NCI-H2227 (cell line): ENCODE data around the gene GPR146.

ENCODE experiments used
- DNase-seq: peaks from one replicate; lab custom pipeline; 2025; ENCODE audit not compliant: unreplicated experiment; lab: John Stamatoyannopoulos, UW

The GPR146 gene

GRCh38 chr7:1041551-1042491 lies 2.5 kb upstream of the GPR146 start:
- DNase-seq, result no peak

DNA sequence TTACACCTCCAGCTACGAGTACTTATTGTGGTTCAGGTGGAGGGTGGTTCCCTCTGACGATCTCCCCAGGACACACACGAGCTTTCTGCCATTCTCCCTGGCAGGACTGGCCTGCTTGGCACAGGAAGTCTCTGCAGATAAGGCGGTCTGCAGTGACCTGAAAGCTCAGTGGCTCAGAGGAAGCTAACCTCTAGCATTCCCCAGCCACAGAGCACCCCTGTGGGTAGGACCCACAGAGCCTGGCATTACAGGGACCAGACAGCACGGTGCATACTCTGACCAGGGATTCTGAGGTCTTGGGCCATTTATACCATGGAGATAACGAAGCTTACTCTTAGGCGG lies 1.9 kb upstream of the GPR146 start:
- DNase-seq, result no peak

- DNase-seq, result no peak
Measured at GRCh38 chr7:1043552-1044188, 676 bp upstream of the GPR146 start.

GRCh38 chr7:1045069-1046063 lies 1.0 kb downstream of the GPR146 start:
- no peak for DNase-seq

DNA sequence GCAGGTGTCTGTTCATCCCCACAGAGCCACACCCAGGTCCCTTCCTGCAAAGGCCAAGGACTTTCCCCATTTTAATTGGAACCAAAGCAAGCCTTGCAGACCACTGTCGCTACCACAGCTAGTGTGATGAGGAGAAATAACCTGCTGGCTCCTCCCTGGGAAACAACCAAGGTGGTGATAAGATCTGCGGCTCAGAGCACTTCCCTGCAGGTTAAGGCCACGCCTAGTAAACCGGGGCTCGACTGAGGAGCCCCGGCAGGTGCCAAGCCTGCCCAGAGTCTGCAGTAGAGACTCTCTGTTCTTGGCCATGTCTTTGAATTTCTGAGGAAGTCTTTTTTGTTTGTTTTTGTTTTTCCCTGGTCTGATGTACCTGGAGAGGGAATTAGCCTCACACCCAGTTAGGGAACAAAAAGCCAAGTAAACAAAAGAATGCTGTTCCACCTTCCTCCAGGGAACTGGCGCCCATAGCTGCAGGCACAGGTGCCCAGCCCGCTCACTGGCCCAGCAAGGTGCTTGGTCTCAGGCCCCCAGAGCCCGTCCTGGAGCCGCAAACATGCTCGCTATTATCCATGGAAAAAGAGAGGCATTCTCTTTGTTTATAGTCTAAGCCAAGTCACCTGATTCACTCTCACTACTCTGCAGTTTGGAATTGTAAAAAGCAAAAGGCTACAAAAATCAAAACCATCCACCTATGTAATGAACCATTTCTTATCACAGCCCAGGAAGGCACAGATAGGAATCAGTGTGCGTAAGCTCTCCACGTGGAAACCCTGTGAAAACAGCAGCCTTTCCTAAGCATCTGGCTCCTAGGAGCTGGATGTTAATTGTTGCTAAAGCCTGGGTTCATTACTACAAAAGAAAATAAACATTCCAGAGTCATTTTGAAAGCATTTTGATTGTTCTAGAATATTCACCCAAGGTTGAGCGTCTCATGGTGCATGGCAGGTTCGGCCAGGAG lies 2.7 kb downstream of the GPR146 start:
- DNase-seq, result no peak

DNA sequence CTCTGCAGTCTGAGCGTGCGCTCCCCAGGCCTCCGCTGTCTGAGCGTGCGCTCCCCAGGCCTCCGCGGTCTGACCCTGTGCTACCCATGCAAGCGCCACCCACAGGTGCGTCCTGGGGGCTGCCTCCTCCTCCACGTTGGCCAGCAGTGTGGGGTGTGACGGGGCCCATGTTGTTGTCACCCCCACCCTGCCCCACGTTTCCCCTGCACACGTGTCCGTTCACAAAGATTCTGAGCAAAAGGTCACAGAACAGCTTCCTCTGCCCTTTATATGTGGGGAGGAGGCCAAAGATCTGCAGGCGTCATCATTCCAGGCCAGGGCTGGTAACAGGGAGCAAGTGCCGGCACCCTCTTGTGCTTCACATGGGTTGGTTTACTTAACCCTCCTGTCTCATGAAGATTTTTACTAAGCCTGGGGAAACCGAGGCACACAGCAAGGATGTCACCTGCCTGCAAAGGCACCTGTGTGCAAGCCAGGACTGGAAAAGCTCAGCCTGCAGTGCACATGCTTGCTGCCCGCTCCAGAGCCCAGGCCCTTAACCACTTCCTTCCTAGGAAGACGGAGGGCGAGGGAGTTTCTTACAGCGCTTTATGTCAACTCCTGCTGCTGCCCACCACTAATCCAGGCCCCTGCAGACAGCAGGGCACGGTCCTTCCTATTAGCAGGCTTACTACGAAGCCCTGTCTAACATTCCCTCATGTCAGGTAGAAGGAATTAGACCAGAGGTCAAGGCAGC lies 4.8 kb downstream of the GPR146 start:
- DNase-seq, result no peak

DNA sequence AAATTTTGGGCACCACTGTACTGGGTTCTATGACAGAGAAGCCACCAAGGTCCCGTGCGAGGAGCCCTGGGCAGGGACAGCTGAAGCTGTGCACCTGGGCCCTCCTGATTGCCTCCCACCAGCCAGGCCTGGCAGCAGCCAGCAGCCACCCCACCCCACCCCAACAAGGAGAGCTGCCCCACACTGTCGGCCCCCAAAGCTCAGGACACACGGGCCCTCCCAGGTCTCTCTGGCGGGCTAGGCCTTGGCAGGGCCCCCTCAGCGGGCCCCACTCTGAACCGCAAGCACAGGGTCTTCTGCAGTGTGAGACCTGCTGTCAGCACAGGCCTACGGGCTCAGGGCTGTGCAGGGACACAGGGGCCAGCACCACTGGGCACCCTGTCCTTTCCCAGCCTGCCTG lies 5.5 kb downstream of the GPR146 start:
- DNase-seq, result no peak

DNA sequence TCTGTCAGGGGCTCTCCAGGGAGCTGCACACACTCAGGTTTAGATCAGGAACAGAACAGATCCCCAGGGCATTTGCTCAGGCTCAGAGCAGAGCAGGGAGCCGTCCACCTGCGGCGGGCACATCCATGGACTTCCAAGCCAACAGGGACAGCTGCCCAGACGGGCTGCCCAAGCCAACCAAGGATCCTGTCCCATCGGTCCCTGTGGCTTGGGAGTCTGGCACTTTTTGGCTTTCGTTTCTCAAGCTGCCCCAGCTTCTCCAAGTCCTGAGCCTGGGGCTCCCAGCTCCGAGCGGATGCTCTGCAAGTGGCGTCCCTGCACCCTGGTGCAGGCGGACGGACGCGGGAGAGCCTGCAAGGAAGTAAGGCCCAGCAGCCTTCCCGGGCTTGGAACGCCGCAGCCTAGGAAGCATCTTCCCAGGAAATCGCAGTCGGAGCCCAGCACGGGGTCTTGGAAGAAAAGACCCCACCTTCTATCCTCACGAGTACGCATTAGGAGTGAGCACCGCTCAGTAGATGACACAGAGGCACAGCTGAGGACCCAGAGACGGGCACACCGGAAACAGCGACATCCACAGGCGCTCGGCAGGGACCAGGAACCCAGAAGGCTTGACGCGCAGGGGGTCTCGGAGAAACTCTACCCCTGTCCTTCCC lies 6.0 kb downstream of the GPR146 start:
- DNase-seq, result no peak

DNA sequence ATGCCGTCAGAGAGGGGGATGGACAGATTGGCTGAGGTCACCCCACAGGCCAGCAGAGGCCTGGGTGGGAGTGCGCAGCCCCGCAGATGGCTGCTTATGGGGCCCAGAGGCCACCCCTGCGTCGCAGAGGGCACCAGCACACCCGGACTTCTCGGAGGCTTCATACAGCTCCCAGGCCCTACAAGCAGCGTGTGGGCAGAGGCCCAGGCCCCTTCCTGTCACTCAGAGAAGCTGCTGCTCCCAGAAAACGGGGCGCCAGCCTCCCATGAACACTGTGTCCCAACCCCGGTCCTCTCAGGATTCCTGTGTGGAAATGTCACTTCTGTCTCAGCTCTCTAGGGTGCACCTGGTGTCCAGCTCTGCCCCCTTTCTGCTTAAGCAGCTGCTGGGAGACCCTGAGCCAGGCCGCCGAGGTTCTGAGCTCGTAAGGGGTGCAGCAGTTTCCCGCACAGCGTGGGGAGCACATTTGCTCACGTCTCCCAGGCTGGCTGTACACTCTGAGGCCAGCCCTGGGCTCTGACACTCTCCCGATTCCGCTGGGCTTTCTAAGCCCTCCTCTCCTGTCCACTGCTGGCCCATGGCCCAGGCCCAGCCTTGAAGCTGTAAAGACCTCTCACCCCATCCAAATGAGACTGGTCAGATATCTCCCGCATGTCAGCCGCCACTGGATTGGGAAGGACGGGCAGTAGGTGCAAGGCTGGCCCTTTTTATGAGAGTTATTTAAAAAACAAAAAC lies 6.8 kb downstream of the GPR146 start:
- DNase-seq, result no peak

DNA sequence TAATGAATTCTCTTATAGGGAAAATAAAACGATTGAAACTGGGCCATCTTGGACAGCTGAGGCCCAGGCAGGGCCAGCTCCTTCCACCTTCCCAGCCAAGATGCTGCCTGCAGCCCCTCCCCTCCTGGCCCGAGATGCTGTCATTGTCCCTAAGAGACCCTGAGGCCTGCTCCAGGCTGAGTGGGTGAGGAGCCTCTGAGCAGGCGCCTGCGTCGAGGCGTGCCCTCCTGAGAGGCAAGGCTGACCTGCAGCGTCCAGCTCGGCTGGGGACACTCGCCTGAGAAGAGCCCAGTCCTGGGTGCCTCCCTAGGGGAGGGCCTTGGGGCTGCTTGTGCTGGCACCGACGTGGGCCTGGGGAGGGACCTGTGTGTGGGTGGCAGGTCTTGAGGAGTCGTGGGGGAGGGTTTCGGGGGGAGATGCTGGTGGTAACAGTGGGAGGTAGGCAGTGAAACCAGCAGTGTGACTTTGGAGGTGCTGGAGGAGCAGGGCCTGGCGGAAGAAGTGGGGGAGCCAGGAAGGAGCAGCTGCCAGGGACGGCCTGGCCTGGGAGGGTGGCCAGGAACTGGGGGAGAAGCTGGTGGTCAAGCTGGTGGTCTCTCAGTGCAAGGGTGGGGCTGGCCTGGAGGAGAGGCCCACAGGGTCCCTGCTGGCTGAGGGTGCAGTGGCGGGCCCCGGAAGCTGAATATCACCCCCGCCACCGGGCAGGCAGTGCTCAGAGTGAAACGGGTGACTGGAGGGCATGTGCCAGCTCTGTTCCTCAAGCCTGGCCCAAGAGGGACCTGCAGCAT lies 7.9 kb downstream of the GPR146 start:
- no peak for DNase-seq

DNA sequence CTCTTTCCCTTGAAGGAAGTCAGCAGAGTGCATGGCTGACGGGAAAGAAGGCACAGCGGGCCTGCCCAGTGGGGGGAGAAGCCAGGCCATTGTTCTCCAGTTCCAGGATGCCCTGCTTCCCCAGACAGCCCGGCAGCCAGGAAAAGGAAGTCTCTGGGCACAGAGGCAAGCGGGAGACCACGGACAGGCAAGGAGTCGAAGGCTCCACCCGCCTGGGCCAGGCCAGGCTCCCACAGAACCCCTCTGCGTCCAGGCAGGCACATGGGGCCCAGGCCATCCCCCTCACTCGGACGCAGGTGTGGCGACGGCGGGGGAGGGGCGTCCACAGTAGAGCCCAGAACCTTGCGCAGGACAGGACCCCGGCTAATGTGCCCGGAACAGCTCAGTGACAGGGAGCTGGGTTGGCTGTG lies 8.7 kb downstream of the GPR146 start:
- DNase-seq, result no peak

DNA sequence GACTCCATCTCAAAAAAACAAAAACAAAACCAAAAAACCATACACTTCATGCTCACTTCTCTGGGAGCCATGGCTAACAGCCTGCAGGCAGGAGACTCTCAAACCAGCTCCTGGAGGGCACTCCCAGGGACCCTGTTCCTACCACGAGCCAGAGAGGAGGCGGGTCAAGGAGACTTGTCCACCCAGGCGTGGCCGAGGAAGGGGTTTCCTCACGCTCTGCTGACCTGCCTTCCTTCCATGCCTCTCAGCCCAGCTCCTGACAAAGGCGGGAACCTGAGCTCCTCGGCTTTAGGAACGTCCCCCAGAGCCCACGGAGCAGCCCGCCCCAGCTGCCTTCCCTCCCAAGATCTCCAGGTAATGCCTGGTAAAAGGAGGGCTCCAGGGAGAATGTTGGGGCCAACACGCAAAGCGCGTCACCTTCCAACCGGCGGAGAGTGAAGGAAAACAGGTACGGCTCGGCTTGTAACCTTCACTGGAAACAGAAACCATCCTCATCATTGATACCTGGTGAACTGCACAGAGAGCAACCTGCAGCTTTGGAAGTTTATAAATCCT lies 9.5 kb downstream of the GPR146 start:
- DNase-seq, result no peak

DNA sequence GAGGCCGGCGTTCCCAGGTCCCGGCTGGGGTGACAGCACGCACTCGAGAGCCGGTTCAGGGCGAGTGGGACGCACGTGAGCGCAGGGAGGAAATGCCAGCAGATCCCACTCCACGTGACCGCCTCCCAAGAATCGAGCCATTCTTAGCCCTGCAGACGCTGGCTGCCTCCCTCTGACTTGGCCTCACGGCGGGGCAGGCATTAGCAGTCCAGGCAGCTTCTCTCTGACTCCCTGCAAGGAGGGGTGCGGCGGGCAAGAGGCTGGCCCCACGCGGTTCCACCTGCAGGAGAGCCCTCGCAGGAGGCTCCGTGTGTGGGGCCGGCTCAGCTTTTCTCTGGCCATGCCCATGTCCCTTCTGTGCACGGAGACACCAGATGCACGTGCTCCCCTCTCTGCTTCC lies 10.1 kb downstream of the GPR146 start:
- DNase-seq, result no peak

DNA sequence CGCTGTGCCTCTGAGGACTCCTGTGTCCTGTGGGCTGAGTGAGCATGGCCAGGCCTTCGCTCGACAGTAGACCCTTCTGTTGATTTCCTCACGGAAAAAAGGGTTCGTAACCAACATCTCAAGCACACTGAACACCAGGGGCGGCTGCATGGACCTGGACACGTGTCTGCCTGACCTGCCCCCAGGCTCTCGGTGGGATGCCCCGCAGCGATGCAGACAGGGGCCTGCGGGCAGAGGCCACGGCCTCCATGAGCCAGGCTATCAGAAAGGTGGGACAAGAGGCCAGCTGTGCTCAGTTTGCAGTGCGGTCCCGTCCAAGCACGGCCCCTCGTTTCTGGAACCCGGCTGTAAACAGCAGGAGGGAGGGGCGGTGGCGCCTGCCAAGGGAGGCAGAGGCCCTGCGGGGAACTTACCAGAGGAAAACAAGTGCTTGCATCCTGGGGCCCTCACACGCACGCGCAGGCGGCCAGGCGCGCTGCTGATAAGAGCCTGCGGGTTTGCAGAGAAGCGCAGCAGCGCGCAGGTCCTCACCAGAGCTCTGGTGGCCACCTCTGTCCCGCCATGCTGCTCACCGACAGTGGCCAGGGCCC lies 10.6 kb downstream of the GPR146 start:
- no peak for DNase-seq

DNA sequence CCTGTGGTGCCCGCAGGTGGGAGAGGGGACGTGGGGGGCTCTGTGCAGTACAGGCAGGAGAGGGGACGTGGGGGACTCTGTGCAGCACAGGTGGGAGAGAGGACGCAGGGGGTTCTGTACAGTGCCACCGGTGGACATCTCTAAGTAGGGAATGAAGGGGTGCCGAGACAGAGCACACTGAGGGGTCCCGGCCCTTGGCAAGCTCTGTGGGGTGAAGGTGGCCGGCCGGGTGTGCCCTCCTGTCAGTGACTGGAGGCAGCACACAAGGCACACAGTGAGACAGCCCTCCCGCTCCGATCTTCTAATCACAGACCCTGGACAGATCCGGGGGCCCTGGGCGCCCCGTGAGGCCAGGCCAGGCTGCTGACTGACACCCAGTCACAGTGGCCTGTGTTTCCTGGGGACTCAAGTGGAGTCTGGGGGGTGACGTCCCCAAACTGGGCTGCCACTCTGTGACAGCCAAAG lies 11.2 kb downstream of the GPR146 start:
- DNase-seq, result no peak

DNA sequence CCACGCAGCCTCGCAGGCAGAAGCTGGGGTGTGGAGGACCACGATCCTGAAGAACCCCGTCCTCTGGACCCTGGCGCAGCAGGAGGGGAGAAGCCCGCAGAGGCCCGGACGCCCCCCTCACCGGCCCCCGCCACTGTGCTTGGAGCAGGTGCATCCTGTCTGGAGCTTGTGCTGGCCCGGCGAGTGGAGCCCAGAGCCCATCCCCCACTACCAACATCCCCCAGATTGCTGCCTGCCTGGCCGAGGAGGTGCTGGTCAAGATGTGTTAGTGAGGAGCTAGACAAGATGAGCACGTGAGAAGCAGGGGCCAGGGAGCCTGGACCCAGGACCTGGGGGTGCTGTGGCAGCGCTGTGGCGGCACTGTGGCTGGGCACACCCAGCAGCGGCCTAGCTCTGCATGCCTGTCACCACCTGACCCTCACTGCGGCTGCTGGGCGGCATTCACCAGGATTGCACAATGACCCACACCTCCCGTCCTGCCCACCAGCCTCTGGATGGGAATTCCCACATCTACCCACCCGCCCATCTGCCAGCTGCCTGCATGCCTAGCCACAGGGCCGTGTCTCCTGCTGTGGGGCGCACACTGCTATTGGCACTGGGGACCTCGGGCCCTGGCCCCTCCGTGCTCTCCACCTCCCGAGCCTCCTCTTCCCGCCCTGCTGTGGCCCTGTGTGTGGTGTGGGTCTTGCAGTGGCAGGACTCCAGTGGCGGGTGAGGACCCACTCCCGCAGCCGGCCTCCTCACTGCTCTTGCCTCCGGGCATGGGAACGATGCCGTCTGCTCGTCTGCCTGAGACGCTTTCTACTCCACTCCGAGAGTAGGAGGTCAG lies 11.8 kb downstream of the GPR146 start:
- no peak for DNase-seq
